Stimulated activated CD4-positive, alpha-beta T cell treated with anti-CD3 and anti-CD28 coated beads, Interleukin-15, amount 100 ng/mL, for 48 hours (primary cell): ENCODE measurements around the gene ETV1.

ENCODE experiments used
- DNase-seq, 2 donors: peaks; one replicate each; pipeline ENCODE4 v3.0.0-alpha.2; 2020; ENCODE audit warnings: low read depth in 2 of 2

The ETV1 gene

DNA sequence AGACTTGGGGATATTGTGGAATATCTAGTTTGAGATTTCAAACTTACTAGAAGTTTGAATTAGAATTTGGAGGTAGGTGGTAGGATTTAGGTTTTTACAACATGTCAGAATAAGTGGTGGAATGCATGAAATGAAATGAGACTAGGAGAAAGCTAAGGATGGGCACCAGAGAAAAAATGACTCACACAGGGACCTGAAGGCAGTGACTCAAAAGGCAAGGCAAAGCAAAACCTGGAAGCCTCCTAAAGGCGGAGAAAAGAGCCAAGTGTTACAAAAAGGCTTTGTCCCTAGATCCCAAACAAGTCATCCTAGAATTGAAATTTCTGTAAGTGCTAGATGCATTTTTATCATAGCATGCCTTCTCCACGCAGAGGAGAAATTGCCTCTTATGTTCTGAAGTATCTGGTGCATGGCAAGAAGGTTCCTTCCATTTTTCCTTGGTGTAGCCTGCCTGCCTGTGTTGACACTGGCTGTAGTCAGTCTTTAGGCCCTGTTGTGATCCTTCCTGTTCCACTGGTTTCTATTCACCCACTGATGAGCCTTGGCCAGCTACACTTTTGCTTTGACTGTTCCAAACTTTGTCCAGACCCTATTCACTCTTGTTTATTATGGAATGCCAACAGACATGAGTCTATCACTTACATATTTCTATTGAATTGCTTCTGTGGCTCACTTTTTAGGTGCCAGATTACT is 109.3 kb downstream of the ETV1 start:
- no peak for DNase-seq

DNA sequence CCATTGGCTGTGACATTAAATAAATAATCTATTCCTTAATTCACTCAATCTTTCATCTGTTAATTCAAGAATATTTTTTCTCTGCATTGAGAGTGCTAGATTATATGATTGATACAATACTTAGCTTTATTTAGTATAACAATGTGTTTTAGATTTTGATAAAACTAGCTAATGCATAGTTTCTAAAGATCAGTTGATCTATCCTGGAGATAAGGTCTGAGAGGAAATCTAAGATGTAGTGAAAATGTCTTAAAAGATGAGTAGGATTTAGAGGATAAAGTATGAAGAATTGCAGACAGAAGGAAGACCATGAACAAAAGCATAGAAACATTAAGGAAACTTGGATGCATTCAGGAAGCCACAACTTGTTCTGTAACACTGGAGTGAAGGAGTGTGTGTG is 110.3 kb downstream of the ETV1 start:
- DNase-seq, result no peak

DNA sequence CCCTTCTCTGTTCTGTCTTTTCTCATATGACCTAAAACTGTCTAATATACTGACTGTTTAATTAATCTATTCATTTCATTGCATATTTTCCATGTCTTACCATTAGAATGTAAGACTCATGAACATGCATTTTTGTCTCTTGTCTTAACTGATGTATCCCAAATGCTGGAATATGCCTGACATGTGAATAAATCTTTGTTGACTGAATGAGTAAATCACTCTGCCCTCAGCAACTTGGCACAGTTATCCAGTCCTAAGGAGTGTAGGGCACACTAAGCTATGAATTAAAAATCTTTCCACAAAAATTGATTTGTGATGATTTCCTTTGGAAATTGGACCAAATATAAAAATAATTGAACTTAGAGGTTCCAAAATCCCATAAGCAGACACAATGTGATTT is 111.3 kb downstream of the ETV1 start:
- DNase-seq, result no peak

DNA sequence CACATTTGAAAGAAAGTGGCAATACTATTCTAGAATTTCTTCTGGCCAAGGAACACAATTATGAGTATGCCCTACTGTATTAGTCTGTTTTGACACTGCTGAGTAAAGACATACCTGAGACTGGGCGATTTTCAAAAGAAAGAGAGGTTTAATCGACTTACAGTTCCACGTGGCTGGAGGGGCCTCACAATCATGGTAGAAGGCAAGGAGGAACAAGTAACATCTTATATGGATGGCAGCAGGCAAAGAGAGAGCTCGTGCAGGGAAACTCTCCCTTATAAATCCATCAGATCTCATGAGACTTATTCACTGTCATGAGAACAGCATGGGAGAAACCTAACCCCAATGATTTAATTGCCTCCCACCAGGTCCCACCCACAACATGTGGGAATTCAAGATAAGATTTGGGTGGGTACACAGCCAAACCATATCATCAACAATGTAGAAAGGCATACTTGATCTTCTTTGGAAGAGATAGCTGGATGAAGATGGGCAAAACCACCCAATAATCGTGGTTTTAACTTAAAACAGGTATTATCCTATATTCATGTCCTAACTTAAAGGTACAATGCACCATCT is 113.9 kb downstream of the ETV1 start:
- no peak for DNase-seq

DNA sequence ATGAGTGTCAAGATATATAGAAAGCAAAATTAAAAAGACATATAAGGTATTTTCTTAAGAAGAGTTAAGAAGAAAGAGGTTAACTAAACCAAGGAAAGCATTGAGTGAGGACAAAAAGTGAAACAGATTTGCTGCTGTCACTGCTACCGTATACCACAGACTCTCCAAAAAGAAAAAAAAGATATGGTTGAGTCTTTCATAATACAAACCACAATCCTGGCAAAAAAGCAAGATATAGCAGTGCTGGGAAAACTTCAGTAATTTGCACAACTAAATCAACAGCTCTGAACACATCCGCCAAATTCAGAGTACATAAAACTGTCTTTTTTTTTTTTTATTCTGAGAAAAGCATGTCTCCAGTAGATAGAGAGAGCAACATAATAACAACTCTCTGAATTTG is 114.7 kb downstream of the ETV1 start:
- DNase-seq, result no peak

DNA sequence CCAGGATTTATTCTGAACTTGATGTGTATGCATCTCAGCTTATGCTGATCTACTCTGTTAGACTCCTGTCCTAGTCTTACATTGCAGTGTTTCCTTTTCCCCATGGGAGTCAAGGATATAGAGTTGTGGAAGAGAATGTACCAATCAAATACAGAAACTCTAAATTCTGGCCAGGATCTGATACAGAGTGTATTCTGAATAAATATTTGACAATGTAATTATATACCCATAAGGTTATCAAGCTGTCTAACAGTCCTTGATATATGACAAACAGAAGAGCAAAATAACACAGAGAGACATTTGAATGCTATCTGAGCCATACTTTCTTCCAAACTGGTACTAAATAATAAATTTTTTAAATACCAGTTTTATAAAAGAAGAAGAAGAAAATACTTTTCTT is 116.8 kb downstream of the ETV1 start:
- no peak for DNase-seq

DNA sequence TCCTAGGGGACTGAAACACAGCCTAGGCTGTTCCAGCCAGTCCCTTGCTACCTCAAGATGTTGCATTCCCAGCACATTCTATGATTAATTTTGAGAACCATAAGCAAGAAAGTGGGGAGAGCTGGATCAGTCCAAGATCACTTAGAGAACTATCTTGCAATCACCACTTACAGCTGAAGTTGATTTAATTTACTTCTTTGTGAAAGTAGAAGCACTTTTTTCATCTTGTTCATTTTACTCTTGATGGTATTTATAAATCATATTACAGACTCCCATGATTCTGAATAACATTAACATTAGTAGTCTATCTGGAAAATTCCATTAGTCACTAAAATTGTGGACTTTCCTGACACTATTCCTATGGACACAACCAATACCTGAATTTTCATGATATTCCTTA is 118.5 kb downstream of the ETV1 start:
- no peak for DNase-seq

DNA sequence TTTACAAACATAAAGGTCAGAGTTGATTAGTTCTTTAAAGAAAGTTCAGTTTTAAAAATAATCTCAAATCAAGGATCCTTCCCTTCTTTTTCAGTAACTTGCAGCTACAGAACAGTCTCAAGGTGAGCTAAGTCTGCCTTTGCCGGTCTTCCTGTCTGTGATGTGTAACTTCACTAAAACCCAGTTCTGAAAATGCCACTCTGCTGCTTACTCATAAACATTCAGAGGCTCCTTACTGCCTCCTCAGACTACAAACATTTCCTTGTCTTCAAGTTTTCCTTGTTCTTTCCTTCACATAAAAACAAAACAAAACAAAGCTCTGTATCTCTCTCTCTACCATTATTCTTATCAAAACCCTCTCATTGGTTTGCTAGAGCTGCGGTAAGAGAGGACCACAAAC is 128.7 kb downstream of the ETV1 start:
- no peak for DNase-seq

DNA sequence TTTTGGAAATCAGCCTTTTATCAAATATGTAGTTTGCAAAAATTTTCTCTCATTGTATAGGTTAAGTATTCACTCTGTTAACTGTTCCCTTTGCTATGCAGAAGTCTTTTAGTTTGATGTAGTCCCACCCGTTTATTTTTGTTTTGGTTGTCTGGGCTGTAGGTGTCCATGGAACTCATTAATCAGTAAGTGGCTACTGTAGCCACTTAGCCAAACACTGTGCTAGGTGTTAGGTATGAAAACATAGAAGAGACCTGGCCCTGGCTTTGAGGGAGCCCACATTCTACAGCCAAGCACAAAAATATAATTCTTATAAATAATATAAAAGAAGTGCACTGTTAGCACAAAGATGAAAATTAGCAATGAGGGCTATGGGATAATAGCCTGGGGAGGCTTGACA is 133.5 kb downstream of the ETV1 start:
- no peak for DNase-seq

DNA sequence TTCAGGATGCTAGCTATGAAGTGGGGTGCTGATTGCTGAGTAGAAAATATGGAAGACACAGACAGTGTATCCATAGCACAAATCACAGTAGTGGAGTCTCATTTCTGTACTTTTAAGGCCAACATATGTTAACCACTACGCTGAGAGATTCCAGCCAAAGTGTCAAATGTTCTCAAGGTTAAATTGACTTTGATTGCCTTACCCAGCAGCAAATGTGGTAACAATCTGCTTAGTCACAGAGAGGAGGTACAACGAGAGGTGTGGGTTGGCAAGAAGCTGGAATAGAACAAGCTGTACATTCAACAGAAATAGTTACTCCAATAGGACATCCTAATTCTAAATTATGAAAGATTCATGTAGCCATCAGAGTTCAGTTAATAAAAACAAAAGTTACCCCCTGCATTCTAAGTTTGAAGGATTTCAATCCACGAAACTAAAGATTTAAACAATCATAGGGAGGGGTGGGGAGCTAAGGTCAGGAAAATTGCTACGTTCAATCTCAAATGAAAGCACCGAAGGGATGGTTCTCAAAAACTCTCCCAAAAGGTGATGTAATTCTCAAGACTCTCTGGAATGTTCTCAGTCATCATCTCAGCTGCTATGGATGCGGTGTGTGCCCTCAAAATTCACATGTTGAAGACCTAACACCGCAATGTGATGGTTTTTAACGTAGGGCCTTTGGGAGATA is 137.0 kb downstream of the ETV1 start:
- DNase-seq, result no peak

DNA sequence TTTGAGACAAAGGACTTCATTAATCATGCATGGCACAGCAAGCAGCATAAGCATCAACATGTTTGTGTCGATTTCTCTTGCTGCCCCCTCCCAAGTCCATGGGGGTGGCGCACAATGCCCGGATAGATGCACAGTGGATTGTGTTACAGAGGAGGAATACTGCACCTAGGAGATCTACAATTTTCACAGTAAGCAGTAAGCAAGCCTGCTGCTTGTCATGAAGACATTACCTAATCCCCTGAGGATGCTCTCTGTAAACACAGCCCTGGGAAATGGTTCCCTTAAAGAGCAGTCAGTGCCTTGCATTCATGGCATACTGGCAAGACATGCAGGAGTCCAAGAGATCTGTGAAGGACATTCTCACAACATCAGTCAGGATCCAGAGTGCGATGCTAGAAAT is 137.7 kb downstream of the ETV1 start:
- no peak for DNase-seq

DNA sequence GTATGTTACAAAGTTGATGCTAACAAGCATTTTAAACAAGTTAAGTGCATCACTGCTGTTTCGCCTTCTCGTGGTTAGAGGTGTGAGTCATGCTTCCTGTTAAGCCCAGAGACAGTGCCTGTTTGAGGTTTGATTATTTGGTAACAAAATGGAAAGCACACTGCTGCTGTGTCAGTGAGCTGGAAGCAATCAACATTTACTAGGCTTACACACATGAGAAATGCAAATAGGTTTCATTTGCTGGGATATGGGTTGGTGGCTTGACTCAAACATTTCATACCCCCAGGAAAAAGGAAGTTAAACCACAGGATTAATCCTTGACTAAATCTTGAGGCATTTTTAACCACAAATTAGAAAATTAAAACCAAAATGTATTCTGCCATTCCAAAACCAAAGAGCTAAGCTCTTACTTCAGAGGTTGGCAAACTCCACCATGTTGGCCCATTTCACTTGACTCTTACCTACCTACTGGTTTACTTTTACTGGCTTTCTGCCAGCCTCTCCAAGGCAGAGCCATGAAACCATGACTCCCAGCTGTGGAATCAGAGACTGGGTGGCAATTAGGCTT is 139.2 kb downstream of the ETV1 start:
- peak; percentile 1 to 2 for DNase-seq

DNA sequence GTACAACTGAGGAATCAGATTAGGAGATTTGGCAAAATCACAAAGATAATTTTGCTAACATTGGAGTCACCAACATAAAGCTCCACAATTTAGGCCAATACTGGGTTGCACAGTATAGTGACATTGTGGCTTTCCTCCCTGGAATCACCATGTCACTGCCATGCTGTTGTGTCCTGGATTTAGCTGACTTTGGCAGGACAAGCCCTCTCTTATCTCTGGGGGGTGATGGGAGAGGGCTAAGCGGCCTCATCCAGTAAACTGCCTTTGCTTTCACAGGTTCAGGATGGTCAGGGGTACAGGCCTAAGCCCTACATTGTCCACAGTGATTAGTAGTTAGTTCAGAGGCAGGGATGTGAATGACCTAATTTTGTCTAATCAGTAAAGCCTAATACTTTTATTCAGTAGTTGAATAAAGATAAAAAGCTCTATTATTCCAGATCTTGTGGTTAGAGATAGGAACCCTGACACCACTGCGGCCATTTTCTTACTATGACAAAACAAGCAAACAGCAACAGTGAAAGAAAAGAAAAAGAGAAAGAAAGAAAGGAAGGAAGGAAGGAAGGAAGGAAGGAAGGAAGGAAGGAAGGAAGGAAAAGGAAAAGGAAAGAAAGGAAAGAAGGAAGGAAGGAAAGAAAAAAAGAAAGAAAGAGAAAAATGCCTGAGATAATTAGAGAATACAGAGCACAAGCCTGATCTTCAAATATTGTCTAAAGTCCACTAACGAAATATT is 140.1 kb downstream of the ETV1 start:
- no peak for DNase-seq

DNA sequence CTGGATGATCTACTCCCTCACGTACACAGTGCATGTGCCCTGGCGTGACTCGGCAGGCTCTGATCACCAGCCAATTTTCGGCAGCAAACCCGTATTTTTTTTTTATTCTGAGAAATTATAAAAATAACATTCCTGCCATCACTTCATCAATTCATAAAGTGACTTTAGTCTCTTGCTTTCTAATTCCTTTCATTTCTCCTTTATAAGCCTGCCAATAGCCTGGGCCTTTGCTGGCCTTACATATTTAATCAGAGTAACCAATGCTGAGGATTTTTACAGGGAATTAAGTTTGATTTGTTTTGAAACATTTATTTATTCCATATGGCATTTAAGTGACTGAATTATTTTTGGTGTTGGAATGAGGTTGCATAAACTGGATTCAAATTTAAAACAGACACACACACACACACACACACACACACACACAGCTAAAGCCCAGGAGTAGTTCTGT is 140.8 kb downstream of the ETV1 start:
- no peak for DNase-seq

DNA sequence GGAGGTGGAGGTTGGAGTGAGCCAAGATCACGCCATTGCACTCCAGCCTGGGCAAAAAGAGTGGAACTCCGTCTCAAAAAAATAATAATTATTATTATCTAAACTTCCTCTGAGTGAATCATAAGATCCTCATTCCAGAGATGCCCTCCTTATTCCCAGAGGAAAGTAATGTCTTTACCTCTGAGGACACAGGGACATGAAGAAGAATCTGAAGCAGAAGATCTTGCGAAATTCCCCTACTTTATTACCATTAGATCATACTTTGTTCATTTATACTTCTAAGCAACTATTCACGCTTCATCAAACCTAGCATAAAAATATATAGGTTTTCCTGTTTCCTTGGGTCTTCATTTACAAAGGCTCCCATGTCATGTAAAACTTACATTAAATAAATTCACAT is 143.1 kb downstream of the ETV1 start:
- DNase-seq, result no peak

DNA sequence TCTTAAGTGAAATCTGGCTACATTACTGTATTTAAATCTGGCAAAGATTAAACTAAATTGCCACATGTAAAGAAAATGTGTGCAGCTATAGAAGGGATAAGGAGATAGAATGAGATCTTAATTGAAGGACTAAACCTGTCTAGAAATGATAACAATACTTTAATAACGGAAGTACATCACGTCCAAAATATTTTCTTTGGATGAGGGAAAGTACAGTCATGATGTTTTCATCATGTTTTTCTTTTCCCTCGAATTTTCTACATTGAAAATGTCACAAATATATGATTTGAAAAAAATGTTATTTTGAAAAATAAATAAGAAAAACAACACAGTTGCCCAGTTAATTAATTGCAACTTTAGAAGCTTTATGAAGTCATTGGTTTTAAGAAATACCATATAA is 143.9 kb downstream of the ETV1 start:
- no peak for DNase-seq

DNA sequence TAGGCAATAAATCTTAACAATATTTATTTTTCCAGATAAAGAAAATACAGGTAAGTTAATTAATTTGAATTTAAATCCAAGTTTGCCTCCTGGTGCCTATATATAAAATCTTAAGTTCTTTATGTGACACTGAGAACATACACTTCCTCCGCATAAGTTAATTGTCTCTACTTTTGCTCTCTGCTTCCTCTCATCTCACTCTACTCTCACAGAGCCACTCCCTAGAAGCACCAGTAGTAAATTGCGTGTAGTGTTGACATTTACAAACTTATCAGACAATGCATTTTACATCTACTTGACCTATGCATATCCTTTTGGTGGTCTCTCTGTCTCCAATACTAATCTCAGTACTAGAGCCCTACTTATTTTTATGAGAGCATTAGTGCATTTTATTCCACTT is 144.5 kb downstream of the ETV1 start:
- DNase-seq, result no peak

DNA sequence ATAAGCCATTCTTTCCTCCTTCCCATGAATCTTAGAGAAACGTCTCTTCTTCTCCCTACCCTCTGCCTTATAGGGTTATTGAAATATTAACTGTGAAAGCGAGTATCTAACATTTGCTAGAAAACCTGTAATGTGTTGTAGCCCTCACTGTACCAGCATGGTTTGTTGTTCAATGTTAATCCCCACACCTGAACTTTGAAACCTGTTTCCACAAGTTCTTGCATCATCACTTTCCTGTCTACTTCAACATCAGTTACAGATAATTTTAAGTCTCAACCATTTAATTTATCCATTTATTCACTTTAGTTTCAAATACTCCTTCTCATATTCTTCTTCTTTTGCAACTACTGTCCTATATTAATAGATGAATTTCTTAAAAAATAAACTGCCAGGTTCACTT is 148.2 kb downstream of the ETV1 start:
- DNase-seq, result no peak
